C4-2B (cell line): Measurements from ENCODE around the gene S100A3.

Experiments
- ZFX ChIP-seq: fragments of 450-650 bp; IDR thresholded peaks from 2 replicates; pipeline ENCODE4 v1.6.1; 2017
- TF ChIP-seq, protein P1 (sequence below): fragments of 450-650 bp; conservative IDR thresholded peaks from 2 replicates; pipeline ENCODE4 v1.5.1; 2017; ENCODE audit warnings: mild to moderate bottlenecking

DNA sequence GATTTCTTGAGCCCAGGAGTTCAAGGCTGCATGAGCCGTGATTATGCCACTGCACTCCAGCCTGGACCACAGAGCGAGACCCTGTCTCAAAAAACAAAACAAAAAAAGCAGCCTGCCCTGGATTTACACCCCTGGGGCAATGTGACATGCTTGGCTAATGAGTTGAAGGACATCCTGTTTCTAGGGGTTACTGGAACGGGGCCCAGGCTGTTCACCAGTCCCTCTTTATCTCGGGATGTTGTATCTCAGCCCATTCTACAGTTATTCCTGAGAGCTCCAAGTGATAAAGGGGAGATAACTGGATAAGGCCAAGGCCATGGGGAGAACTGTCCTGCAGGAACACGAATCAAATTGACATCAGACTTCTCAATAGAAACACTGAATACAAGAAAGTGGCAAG is 38.3 kb upstream of the S100A3 start:
- TF ChIP-seq, protein P1, sequence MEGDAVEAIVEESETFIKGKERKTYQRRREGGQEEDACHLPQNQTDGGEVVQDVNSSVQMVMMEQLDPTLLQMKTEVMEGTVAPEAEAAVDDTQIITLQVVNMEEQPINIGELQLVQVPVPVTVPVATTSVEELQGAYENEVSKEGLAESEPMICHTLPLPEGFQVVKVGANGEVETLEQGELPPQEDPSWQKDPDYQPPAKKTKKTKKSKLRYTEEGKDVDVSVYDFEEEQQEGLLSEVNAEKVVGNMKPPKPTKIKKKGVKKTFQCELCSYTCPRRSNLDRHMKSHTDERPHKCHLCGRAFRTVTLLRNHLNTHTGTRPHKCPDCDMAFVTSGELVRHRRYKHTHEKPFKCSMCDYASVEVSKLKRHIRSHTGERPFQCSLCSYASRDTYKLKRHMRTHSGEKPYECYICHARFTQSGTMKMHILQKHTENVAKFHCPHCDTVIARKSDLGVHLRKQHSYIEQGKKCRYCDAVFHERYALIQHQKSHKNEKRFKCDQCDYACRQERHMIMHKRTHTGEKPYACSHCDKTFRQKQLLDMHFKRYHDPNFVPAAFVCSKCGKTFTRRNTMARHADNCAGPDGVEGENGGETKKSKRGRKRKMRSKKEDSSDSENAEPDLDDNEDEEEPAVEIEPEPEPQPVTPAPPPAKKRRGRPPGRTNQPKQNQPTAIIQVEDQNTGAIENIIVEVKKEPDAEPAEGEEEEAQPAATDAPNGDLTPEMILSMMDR, result no peak
- TF ChIP-seq ZFX, result no peak
